ENCODE data around the gene EDAR. TPM values are rescaled to one million over a fixed set of nuclear protein-coding genes. Genes with fewer than 3 reads are reported as not detected.

EDAR gene
- polyA plus RNA-seq, 3 donors, result not detected

DNA sequence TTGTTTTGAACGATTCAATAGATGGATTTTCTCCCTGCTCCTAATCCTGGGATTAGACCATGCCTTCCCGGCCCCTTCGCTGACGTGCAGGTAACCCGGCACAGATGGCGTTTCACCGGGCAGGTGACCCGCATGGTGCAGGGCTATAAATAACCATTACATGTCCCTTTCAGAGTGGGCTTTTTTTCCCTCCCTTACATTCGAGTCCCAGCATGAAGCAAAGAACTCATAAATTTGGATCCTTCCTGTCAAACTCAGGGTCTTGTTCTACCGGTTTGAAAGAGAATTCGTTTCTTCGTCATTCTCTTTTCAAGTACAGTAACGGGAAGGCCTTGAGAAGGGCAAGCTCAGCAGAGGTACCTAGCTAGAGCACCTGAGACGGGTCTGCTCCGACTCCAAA, 46.1 kb downstream of the EDAR start:
- H3K4me3 ChIP-seq (replicated peaks in 1 of 3; ENCODE audit: low read depth in 2 of 3, low read length in 3 of 3), result no peak overlapping the region
- no peak overlapping the region for H3K27ac ChIP-seq (ENCODE audit: low read depth in 1 of 2, low read length in 2 of 2)
- no peak overlapping the region for H3K27ac Mint-ChIP-seq
- DNase-seq, result no peak
- peaks cover 19 to 22% of the 10 kb centered on the region in 2 donors for H3K9me3 ChIP-seq (replicated peaks in 1 of 2; ENCODE audit: control insufficient read depth in 1 of 2, insufficient read depth in 1 of 2, low read length in 2 of 2)
- H3K4me3 Mint-ChIP-seq, result no peak overlapping the region
- no peak overlapping the region for H2AFZ ChIP-seq (ENCODE audit: insufficient read depth, low read depth, low read length, poor library complexity, severe bottlenecking)
- no peaks in the 10 kb centered on the region for H4K20me1 ChIP-seq (ENCODE audit: insufficient read depth, low read length)
- peaks cover 9 to 26% (median 18%) of the 10 kb centered on the region in 7 donors for H3K9me3 Mint-ChIP-seq
- intact Hi-C loops (cut with micrococcal nuclease), result no loop called here
- H3K36me3 ChIP-seq (replicated peaks in 1 of 2; ENCODE audit: control insufficient read depth in 1 of 2, insufficient read depth in 2 of 2, low read length in 2 of 2), result no peaks in the 10 kb centered on the region
- TF ChIP-seq, protein P1, sequence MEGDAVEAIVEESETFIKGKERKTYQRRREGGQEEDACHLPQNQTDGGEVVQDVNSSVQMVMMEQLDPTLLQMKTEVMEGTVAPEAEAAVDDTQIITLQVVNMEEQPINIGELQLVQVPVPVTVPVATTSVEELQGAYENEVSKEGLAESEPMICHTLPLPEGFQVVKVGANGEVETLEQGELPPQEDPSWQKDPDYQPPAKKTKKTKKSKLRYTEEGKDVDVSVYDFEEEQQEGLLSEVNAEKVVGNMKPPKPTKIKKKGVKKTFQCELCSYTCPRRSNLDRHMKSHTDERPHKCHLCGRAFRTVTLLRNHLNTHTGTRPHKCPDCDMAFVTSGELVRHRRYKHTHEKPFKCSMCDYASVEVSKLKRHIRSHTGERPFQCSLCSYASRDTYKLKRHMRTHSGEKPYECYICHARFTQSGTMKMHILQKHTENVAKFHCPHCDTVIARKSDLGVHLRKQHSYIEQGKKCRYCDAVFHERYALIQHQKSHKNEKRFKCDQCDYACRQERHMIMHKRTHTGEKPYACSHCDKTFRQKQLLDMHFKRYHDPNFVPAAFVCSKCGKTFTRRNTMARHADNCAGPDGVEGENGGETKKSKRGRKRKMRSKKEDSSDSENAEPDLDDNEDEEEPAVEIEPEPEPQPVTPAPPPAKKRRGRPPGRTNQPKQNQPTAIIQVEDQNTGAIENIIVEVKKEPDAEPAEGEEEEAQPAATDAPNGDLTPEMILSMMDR (IDR thresholded peaks at IDR 0.05), result no peak
- H3K27me3 Mint-ChIP-seq (ENCODE audit: low read depth in 3 of 3), result peaks cover 0 to 2% (median 1%) of the 10 kb centered on the region in 3 donors
- H3K27me3 ChIP-seq (ENCODE audit: control insufficient read depth in 2 of 2, insufficient read depth in 2 of 2, low read length in 2 of 2), result no peaks in the 10 kb centered on the region
- H3K79me2 ChIP-seq (ENCODE audit: insufficient read depth, low read length), result no peaks in the 10 kb centered on the region
- peaks cover 3% of the 10 kb centered on the region for H3K4me1 Mint-ChIP-seq
- no peaks in the 10 kb centered on the region for H3K36me3 Mint-ChIP-seq
- no peak overlapping the region for H3K9ac ChIP-seq (ENCODE audit: insufficient read depth, low read length, poor library complexity, severe bottlenecking)
- 93% methylated on average over 13 of the region's 15 CpGs for WGBS (ENCODE audit: insufficient coverage)
- H3K4me2 ChIP-seq (replicated peaks; ENCODE audit: extremely low read depth, low read length, poor library complexity, severe bottlenecking), result no peak overlapping the region
- no peaks in the 10 kb centered on the region for H3K4me1 ChIP-seq (ENCODE audit: control insufficient read depth in 1 of 2, insufficient read depth in 2 of 2, low read length in 2 of 2)

- no peak overlapping the region for H2AFZ ChIP-seq (ENCODE audit: insufficient read depth, low read depth, low read length, poor library complexity, severe bottlenecking)
- H3K36me3 ChIP-seq (replicated peaks in 1 of 2; ENCODE audit: control insufficient read depth in 1 of 2, insufficient read depth in 2 of 2, low read length in 2 of 2), result no peaks in the 10 kb centered on the region
- no peak overlapping the region for H3K4me3 ChIP-seq (replicated peaks in 1 of 3; ENCODE audit: low read depth in 2 of 3, low read length in 3 of 3)
- H3K79me2 ChIP-seq (ENCODE audit: insufficient read depth, low read length), result no peaks in the 10 kb centered on the region
- H3K9ac ChIP-seq (ENCODE audit: insufficient read depth, low read length, poor library complexity, severe bottlenecking), result no peak overlapping the region
- H3K9me3 Mint-ChIP-seq, result peaks cover 9 to 20% (median 15%) of the 10 kb centered on the region in 7 donors
- H3K4me2 ChIP-seq (replicated peaks; ENCODE audit: extremely low read depth, low read length, poor library complexity, severe bottlenecking), result no peak overlapping the region
- H3K27ac ChIP-seq (ENCODE audit: low read depth in 1 of 2, low read length in 2 of 2), result no peak overlapping the region
- no peak overlapping the region for H3K27ac Mint-ChIP-seq
- intact Hi-C loops (cut with micrococcal nuclease), result no loop called here
- peaks cover 0 to 2% (median 1%) of the 10 kb centered on the region in 3 donors for H3K27me3 Mint-ChIP-seq (ENCODE audit: low read depth in 3 of 3)
- DNase-seq, result no peak
- TF ChIP-seq, protein P1 (IDR thresholded peaks at IDR 0.05), result no peak
- no peaks in the 10 kb centered on the region for H3K36me3 Mint-ChIP-seq
- H3K4me3 Mint-ChIP-seq, result no peak overlapping the region
- H3K27me3 ChIP-seq (ENCODE audit: control insufficient read depth in 2 of 2, insufficient read depth in 2 of 2, low read length in 2 of 2), result no peaks in the 10 kb centered on the region
- 95% methylated on average over 31 of the region's 34 CpGs for WGBS (ENCODE audit: insufficient coverage)
- H3K4me1 ChIP-seq (ENCODE audit: control insufficient read depth in 1 of 2, insufficient read depth in 2 of 2, low read length in 2 of 2), result no peaks in the 10 kb centered on the region
- H3K9me3 ChIP-seq (replicated peaks in 1 of 2; ENCODE audit: control insufficient read depth in 1 of 2, insufficient read depth in 1 of 2, low read length in 2 of 2), result peaks cover 13 to 18% of the 10 kb centered on the region in 2 donors
- peaks cover 3% of the 10 kb centered on the region for H3K4me1 Mint-ChIP-seq
- no peaks in the 10 kb centered on the region for H4K20me1 ChIP-seq (ENCODE audit: insufficient read depth, low read length)
Observed at GRCh38 chr2:108942231-108942825, 46.7 kb downstream of the EDAR start.
